ENCODE results near the gene AMN1. TPM values are rescaled to one million over a fixed set of nuclear protein-coding genes. Genes with fewer than 3 reads are reported as not detected.

The AMN1 gene
- total RNA-seq, 1 donor from 2014 or later = 13.7 TPM

DNA sequence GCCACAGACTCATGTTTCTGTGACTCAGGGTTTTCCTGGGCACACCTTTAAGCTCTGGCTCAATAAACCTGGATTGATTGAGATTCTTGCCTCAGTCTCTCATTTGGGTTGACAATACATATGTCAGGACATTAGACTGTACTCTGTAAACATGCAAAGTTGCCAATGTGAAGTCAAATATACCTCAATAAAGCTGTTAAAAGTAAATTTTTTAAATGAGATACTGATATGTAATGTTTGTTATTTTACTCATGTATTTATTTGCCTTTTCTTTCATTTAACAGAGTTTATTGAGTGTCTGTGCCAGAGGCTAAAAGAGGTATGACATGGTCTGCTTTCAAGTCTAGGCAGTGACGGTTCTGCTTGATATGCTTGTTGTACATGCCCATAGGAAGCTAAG, 73.0 kb downstream of the AMN1 start:
- TF ChIP-seq, protein P1, sequence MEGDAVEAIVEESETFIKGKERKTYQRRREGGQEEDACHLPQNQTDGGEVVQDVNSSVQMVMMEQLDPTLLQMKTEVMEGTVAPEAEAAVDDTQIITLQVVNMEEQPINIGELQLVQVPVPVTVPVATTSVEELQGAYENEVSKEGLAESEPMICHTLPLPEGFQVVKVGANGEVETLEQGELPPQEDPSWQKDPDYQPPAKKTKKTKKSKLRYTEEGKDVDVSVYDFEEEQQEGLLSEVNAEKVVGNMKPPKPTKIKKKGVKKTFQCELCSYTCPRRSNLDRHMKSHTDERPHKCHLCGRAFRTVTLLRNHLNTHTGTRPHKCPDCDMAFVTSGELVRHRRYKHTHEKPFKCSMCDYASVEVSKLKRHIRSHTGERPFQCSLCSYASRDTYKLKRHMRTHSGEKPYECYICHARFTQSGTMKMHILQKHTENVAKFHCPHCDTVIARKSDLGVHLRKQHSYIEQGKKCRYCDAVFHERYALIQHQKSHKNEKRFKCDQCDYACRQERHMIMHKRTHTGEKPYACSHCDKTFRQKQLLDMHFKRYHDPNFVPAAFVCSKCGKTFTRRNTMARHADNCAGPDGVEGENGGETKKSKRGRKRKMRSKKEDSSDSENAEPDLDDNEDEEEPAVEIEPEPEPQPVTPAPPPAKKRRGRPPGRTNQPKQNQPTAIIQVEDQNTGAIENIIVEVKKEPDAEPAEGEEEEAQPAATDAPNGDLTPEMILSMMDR (IDR thresholded peaks at IDR 0.05) = no peak
- intact Hi-C loops (cut with micrococcal nuclease) = loop anchor here (10.0 kb wide), 1 partner anchor 889 kb away; no protein-coding TSS in a partner anchor
- Mint-ChIP-seq H3K27ac (no peak overlapping the region), H3K9me3 (no peaks in the 10 kb centered on the region), H3K36me3 (ENCODE audit: low read depth) (peaks cover 5% of the 10 kb centered on the region), H3K4me1 (peaks cover 27% of the 10 kb centered on the region), H3K27me3 (no peaks in the 10 kb centered on the region), H3K4me3 (no peak overlapping the region)
- ATAC-seq (ENCODE audit: low read depth) = no peak
- ChIA-PET POLR2A (interaction anchor here (0.6 kb wide), 1 partner anchor 78 kb away, joined by 3 read pairs; no protein-coding TSS in a partner anchor), CTCF (no interaction called here)
- no peak for DNase-seq

DNA sequence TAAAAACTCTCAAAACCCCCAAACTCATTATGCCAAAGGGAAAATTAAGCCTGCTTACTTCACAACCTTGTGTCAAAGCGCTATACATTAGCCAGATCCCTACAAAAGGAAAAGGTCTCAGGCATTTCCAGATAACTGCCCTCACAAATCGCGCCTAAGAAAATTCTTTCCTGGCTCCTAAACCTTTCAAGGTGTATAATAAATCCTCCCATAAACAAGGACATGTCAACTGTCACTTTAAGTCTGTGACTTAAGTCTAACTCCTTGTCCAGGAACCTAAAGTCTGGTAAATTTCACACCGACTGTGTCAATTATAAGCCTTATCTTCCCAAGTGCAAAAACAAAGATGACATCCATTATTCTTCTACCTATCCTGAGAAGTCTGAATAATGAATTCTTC, 73.6 kb downstream of the AMN1 start:
- CTCF ChIA-PET = no interaction called here
- POLR2A ChIA-PET = no interaction called here
- intact Hi-C loops (cut with micrococcal nuclease) = loop anchor here (10.0 kb wide), 1 partner anchor 890 kb away; no protein-coding TSS in a partner anchor
- Mint-ChIP-seq H3K4me1 (peaks cover 23% of the 10 kb centered on the region), H3K9me3 (no peaks in the 10 kb centered on the region), H3K27me3 (no peaks in the 10 kb centered on the region), H3K4me3 (no peak overlapping the region), H3K27ac (no peak overlapping the region), H3K36me3 (ENCODE audit: low read depth) (peaks cover 5% of the 10 kb centered on the region)
- no peak for ATAC-seq (ENCODE audit: low read depth)
- TF ChIP-seq, protein P1 (IDR thresholded peaks at IDR 0.05) = no peak
- no peak for DNase-seq

DNA sequence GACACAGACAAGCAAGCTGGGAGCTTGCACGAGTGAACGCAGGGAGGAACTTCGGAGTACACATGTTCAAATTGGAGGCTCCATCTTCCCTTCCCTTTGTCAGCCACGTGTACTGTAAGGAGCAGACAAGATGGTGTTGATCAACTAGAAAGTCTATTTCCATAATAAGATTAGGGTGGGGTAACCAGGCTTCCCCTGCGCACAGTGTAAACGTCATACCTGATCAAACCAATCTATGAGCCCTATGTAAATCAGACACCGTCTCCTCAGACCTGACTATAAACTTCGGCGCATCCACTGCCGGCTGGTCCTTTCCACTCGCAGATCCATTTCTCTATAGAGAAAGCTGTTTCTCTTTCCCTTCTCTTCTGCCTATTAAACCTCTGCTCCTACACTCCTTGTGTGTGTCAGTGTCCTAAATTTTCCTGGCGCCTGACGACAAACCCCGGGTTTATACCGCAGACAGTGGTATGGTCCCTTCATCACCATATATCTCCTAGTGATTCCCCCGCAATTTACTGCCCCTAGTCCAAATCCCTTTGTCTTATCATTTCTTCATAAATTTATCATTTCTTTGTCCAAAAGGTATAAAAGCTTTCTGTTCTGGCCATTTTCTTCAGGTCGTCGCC, 76.8 kb downstream of the AMN1 start:
- peaks cover 15% of the 10 kb centered on the region for H3K4me1 Mint-ChIP-seq
- DNase-seq (no peak), ATAC-seq (ENCODE audit: low read depth) (no peak)
- intact Hi-C loops (cut with micrococcal nuclease) = loop anchor here (5.0 to 10.0 kb wide), 2 partner anchors 893 to 1005 kb away; no protein-coding TSS in a partner anchor
- TF ChIP-seq, protein P1 (IDR thresholded peaks at IDR 0.05) = no peak
- POLR2A ChIA-PET = interaction anchor here (0.5 to 1.9 kb wide), 7 partner anchors 61 to 607 kb away, joined by 3 to 14 read pairs (median 7); partner anchors contain the start of genes DENND5B and RESF1
- no peaks in the 10 kb centered on the region for H3K9me3 Mint-ChIP-seq
- H3K4me3 Mint-ChIP-seq = no peak overlapping the region
- no peaks in the 10 kb centered on the region for H3K27me3 Mint-ChIP-seq
- H3K36me3 Mint-ChIP-seq (ENCODE audit: low read depth) = no peaks in the 10 kb centered on the region
- CTCF ChIA-PET = interaction anchor here (1.1 to 4.4 kb wide), 11 partner anchors 11 to 713 kb away, joined by 3 to 49 read pairs (median 7); partner anchors contain the start of gene BICD1
- H3K27ac Mint-ChIP-seq = no peak overlapping the region

DNA sequence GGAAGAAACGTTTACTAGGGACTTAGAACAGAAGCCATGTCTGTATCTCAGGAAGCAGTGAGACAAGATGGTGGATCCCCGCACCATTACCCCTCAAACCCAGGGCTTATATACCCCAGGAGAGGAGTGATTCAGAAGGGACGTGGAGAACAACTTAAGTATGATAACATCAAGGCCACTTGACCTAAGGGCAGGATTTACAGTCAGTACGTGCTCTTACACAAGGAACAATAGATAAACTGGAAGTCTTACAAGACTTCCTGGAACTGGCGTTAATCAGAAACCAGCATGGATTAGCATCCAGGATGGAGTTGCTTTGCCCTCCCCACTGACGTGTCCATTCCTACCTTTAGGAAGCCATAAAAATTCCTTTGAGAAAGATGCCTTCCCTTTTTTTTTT, 77.9 kb downstream of the AMN1 start:
- no peaks in the 10 kb centered on the region for H3K27me3 Mint-ChIP-seq
- ATAC-seq (ENCODE audit: low read depth) (no peak), DNase-seq (no peak)
- no peak overlapping the region for H3K27ac Mint-ChIP-seq
- no peak overlapping the region for H3K4me3 Mint-ChIP-seq
- no peaks in the 10 kb centered on the region for H3K36me3 Mint-ChIP-seq (ENCODE audit: low read depth)
- CTCF ChIA-PET = interaction anchor here (4.4 kb wide), 1 partner anchor 661 kb away, joined by 49 read pairs; no protein-coding TSS in a partner anchor
- peaks cover 26% of the 10 kb centered on the region for H3K4me1 Mint-ChIP-seq
- H3K9me3 Mint-ChIP-seq = no peaks in the 10 kb centered on the region
- TF ChIP-seq, protein P1 (IDR thresholded peaks at IDR 0.05) = no peak
- POLR2A ChIA-PET = no interaction called here
- intact Hi-C loops (cut with micrococcal nuclease) = loop anchor here (5.0 to 10.0 kb wide), 2 partner anchors 894 to 1006 kb away; no protein-coding TSS in a partner anchor

DNA sequence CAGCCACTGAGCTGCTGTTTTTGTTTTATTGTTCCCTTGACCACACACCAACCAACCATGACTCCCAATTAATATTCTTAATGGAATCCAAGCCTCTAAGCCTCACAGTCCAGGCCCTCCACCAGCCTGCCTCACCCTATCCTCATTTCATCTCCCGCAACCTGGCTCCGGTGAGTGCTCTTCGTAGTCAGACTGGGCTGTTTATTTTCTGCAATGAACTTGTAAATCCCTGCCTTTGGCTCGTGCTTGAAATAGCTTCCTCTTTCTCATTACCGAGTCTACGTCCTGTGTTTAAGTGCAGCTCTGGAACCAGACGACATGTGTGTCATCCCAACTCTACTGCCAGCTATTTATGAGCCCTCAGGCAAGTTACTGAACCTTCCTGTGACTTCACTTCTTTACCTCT, 81.7 kb downstream of the AMN1 start:
- intact Hi-C loops (cut with micrococcal nuclease) = no loop called here
- peak overlapping the region; percentile 42 for H3K27ac Mint-ChIP-seq
- no peaks in the 10 kb centered on the region for H3K9me3 Mint-ChIP-seq
- CTCF ChIA-PET = interaction anchor here (0.8 to 1.1 kb wide), 3 partner anchors 9 to 244 kb away, joined by 3 to 4 read pairs (median 3); no protein-coding TSS in a partner anchor
- TF ChIP-seq, protein P1 (IDR thresholded peaks at IDR 0.05) = no peak
- no peaks in the 10 kb centered on the region for H3K36me3 Mint-ChIP-seq (ENCODE audit: low read depth)
- ATAC-seq (ENCODE audit: low read depth) = peak; percentile 47
- H3K27me3 Mint-ChIP-seq = no peaks in the 10 kb centered on the region
- no peak for DNase-seq
- H3K4me3 Mint-ChIP-seq = no peak overlapping the region
- peaks cover 30% of the 10 kb centered on the region for H3K4me1 Mint-ChIP-seq
- POLR2A ChIA-PET = interaction anchor here (1.1 kb wide), 2 partner anchors 46 to 55 kb away, joined by 6 to 9 read pairs; no protein-coding TSS in a partner anchor
